ENCODE data around the gene SLC22A8. TPM values are rescaled to one million over a fixed set of nuclear protein-coding genes. Genes with fewer than 3 reads are reported as not detected.

Gene SLC22A8
- polyA plus RNA-seq, 3 donors = not detected

DNA sequence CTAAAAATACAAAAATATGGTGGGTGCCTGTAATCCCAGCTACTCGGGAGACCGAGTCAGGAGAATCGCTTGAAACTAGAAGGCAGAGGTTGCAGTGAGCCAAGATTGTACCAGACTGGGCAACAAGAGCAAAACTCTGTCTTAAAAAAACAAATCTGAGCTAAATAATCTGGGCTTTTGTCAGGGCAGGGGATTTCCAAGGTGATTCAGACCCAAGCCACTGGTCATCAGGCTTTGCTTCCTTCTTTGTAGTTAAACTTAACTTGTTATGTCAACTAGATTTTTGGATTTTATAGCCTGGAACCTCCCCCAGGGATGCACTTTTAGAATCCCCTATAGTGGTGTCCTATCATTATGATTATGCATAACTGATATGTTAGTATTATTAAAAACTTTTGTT, 27.0 kb upstream of the SLC22A8 start:
- H3K36me3 ChIP-seq (replicated peaks in 1 of 2; ENCODE audit: control insufficient read depth in 1 of 2, insufficient read depth in 2 of 2, low read length in 2 of 2) = no peaks in the 10 kb centered on the region
- H3K4me3 ChIP-seq (replicated peaks in 1 of 3; ENCODE audit: low read depth in 2 of 3, low read length in 3 of 3) = no peak overlapping the region
- intact Hi-C loops (cut with micrococcal nuclease) = loop anchor here in 1 of 2 donors (10.0 kb wide), 1 partner anchor 682 kb away; no protein-coding TSS in a partner anchor
- Mint-ChIP-seq H3K27me3 (ENCODE audit: low read depth in 3 of 3) (peaks cover 0 to 23% (median 5%) of the 10 kb centered on the region in 3 donors), H3K9me3 (peaks cover 0 to 8% (median 0%) of the 10 kb centered on the region in 7 donors), H3K4me3 (no peak overlapping the region), H3K36me3 (no peaks in the 10 kb centered on the region), H3K4me1 (no peaks in the 10 kb centered on the region), H3K27ac (no peak overlapping the region)
- no peaks in the 10 kb centered on the region for H3K27me3 ChIP-seq (ENCODE audit: control insufficient read depth in 2 of 2, insufficient read depth in 2 of 2, low read length in 2 of 2)
- no peaks in the 10 kb centered on the region for H3K79me2 ChIP-seq (ENCODE audit: insufficient read depth, low read length)
- no peak overlapping the region for H3K27ac ChIP-seq (ENCODE audit: low read depth in 1 of 2, low read length in 2 of 2)
- no peak overlapping the region for H3K9ac ChIP-seq (ENCODE audit: insufficient read depth, low read length, poor library complexity, severe bottlenecking)
- H3K9me3 ChIP-seq (replicated peaks in 1 of 2; ENCODE audit: control insufficient read depth in 1 of 2, insufficient read depth in 1 of 2, low read length in 2 of 2) = no peaks in the 10 kb centered on the region
- no peaks in the 10 kb centered on the region for H4K20me1 ChIP-seq (ENCODE audit: insufficient read depth, low read length)
- H3K4me2 ChIP-seq (replicated peaks; ENCODE audit: extremely low read depth, low read length, poor library complexity, severe bottlenecking) = no peak overlapping the region
- H3K4me1 ChIP-seq (ENCODE audit: control insufficient read depth in 1 of 2, insufficient read depth in 2 of 2, low read length in 2 of 2) = no peaks in the 10 kb centered on the region
- peak in 1 of 3 donors; percentile 28 for DNase-seq
- TF ChIP-seq CTCF (IDR thresholded peaks at IDR 0.05) = no peak
- WGBS (ENCODE audit: insufficient coverage) = 87% methylated on average over 3 of the region's 3 CpGs
- no peak overlapping the region for H2AFZ ChIP-seq (ENCODE audit: insufficient read depth, low read depth, low read length, poor library complexity, severe bottlenecking)

- no peaks in the 10 kb centered on the region for H3K9me3 ChIP-seq (replicated peaks in 1 of 2; ENCODE audit: control insufficient read depth in 1 of 2, insufficient read depth in 1 of 2, low read length in 2 of 2)
- H3K27ac Mint-ChIP-seq = no peak overlapping the region
Measured at GRCh38 chr11:63032457-63032856, 16.8 kb upstream of the SLC22A8 start.

More at GRCh38 chr11:63032457-63032856, 16.8 kb upstream of the SLC22A8 start:
- peaks cover 0 to 5% (median 0%) of the 10 kb centered on the region in 7 donors for H3K9me3 Mint-ChIP-seq
- intact Hi-C loops (cut with micrococcal nuclease) = no loop called here
- H3K4me3 ChIP-seq (replicated peaks in 1 of 3; ENCODE audit: low read depth in 2 of 3, low read length in 3 of 3) = no peak overlapping the region
- DNase-seq = no peak
- 94% methylated on average over 3 of the region's 4 CpGs for WGBS (ENCODE audit: insufficient coverage)
- H4K20me1 ChIP-seq (ENCODE audit: insufficient read depth, low read length) = no peaks in the 10 kb centered on the region
- no peaks in the 10 kb centered on the region for H3K4me1 ChIP-seq (ENCODE audit: control insufficient read depth in 1 of 2, insufficient read depth in 2 of 2, low read length in 2 of 2)
- TF ChIP-seq CTCF (IDR thresholded peaks at IDR 0.05) = no peak
- no peak overlapping the region for H3K4me2 ChIP-seq (replicated peaks; ENCODE audit: extremely low read depth, low read length, poor library complexity, severe bottlenecking)
- H3K4me1 Mint-ChIP-seq = peaks cover 2% of the 10 kb centered on the region
- no peak overlapping the region for H3K4me3 Mint-ChIP-seq
- no peak overlapping the region for H2AFZ ChIP-seq (ENCODE audit: insufficient read depth, low read depth, low read length, poor library complexity, severe bottlenecking)
- no peaks in the 10 kb centered on the region for H3K79me2 ChIP-seq (ENCODE audit: insufficient read depth, low read length)
- H3K36me3 Mint-ChIP-seq = no peaks in the 10 kb centered on the region
- no peaks in the 10 kb centered on the region for H3K36me3 ChIP-seq (replicated peaks in 1 of 2; ENCODE audit: control insufficient read depth in 1 of 2, insufficient read depth in 2 of 2, low read length in 2 of 2)
- H3K27me3 Mint-ChIP-seq (ENCODE audit: low read depth in 3 of 3) = peaks cover 7 to 15% (median 9%) of the 10 kb centered on the region in 3 donors
- no peak overlapping the region for H3K9ac ChIP-seq (ENCODE audit: insufficient read depth, low read length, poor library complexity, severe bottlenecking)
- H3K27me3 ChIP-seq (ENCODE audit: control insufficient read depth in 2 of 2, insufficient read depth in 2 of 2, low read length in 2 of 2) = peaks cover 2 to 6% of the 10 kb centered on the region in 2 donors
- H3K27ac ChIP-seq (ENCODE audit: low read depth in 1 of 2, low read length in 2 of 2) = no peak overlapping the region

Data from CD14-positive monocyte (primary cell).